ENCODE results near the gene CEP43. TPM values are rescaled to one million over a fixed set of nuclear protein-coding genes. Genes with fewer than 3 reads are reported as not detected.

CEP43 gene
- total RNA-seq, 2 donors from 2014 or later: 20.0 to 35.1 TPM

DNA sequence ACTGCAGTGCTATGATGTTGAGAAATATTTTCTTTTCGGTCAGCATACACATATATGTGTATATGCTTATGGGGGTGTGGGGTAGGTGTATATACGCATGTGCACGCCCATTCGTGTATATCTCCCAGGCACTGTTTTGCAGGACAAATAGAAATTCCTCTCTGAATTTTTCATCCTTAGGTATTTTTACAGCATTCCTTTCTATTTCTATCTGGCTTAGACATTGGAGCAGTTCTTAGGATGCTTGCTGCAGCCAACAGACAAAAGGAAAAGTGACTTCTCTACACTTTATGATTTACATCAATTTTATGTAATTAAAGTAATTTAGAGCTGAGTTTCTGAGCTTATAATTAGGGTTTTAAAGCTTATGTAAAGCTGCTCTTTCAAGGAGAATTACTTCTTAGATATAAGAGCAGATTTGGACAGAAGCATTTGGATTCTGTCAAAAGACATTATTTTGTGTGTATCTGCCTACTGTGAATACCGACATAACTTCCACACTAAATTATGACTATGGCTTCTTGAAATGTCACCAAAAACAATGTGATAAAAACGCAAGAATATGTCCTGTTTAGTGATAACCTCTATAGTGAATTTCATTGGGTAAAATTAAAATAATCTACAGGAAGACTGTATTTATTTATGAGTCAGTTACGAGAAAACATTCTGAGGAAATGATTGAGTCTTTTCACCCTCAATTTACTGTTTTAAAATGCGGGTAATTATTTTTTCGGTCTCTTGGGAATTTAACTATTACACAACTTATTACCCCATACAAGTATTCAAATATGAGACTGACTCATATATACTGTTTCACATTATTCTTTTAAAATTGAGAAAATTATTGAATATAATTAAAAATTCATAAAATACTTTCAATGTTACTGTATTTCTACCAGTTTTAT lies 21.3 kb upstream of the CEP43 start:
- no peaks in the 10 kb centered on the region for H3K27me3 Mint-ChIP-seq
- H3K4me3 Mint-ChIP-seq: no peak overlapping the region
- ATAC-seq (no peak), DNase-seq (ENCODE audit: low spot score) (no peak)
- H3K9me3 Mint-ChIP-seq: no peaks in the 10 kb centered on the region
- H3K4me1 Mint-ChIP-seq (ENCODE audit: low read depth in 2 of 2): no peaks in the 10 kb centered on the region
- no peaks in the 10 kb centered on the region for H3K36me3 Mint-ChIP-seq
- no peak overlapping the region for H3K27ac Mint-ChIP-seq

- DNase-seq (ENCODE audit: low spot score) (no peak), ATAC-seq (no peak)
- H3K9me3 Mint-ChIP-seq: no peaks in the 10 kb centered on the region
- H3K36me3 Mint-ChIP-seq: no peaks in the 10 kb centered on the region
- peaks cover 0 to 7% of the 10 kb centered on the region in 2 donors for H3K4me1 Mint-ChIP-seq (ENCODE audit: low read depth in 2 of 2)
- no peak overlapping the region for H3K27ac Mint-ChIP-seq
- no peak overlapping the region for H3K4me3 Mint-ChIP-seq
- no peaks in the 10 kb centered on the region for H3K27me3 Mint-ChIP-seq
Observed at GRCh38 chr6:166980738-166981137, 18.5 kb upstream of the CEP43 start.

DNA sequence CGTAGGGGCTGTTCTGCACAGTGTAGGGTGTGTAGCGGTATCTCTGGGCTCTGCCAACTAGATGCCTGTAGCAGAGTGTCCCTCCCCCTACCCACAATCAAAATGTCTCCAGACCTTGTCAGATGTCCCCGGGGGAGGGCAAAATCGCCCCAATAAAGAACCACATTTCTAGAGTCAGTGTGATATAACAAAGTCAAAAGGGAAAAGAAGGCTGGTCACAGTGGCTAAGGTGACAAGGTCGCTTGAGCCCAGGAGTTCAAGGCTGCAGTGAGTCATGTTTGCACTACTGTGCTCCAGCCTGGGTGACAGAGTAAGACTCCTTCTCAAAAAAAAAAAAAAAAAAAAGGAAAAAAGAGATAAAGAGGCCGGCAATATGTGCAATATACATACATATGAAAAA lies 11.7 kb upstream of the CEP43 start:
- Mint-ChIP-seq H3K4me1 (ENCODE audit: low read depth in 2 of 2) (peaks cover 0 to 31% of the 10 kb centered on the region in 2 donors), H3K4me3 (no peak overlapping the region), H3K36me3 (no peaks in the 10 kb centered on the region), H3K9me3 (no peaks in the 10 kb centered on the region), H3K27ac (no peak overlapping the region), H3K27me3 (no peaks in the 10 kb centered on the region)
- ATAC-seq (peak in 1 of 2 donors; percentile 81), DNase-seq (ENCODE audit: low spot score) (no peak)

GRCh38 chr6:166987930-166988329 lies 11.3 kb upstream of the CEP43 start:
- no peak overlapping the region for H3K4me3 Mint-ChIP-seq
- no peaks in the 10 kb centered on the region for H3K36me3 Mint-ChIP-seq
- no peaks in the 10 kb centered on the region for H3K27me3 Mint-ChIP-seq
- H3K4me1 Mint-ChIP-seq (ENCODE audit: low read depth in 2 of 2): peaks cover 0 to 31% of the 10 kb centered on the region in 2 donors
- H3K9me3 Mint-ChIP-seq: no peaks in the 10 kb centered on the region
- ATAC-seq (no peak), DNase-seq (ENCODE audit: low spot score) (no peak)
- H3K27ac Mint-ChIP-seq: no peak overlapping the region

DNA sequence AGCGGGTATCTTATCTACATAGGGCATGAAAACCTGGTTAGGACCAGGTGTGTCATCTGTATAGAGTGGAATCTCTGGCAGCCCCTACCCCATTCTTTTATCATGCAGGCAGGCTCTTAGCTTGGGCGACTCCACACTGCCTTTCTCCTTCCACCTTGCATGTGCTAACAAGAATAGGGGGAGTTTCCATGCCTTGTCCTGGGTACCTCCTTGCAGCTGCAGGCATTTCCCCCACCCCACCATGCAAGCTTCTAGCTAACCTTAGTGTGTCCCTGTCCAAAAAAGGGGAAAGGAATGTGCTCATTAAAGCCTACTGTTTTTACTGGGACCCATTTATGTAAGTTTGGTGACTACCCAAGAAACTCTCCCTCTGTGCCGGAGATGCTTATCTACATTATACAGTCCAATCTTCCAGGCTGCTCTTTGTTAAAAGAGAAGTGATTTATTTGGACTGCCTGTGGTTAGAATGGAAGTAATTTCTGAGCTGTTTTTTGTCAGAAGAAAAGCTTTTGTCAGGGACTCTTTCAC lies 10.5 kb upstream of the CEP43 start:
- Mint-ChIP-seq H3K9me3 (no peaks in the 10 kb centered on the region), H3K27ac (no peak overlapping the region), H3K36me3 (no peaks in the 10 kb centered on the region), H3K4me3 (no peak overlapping the region), H3K4me1 (ENCODE audit: low read depth in 2 of 2) (peaks cover 0 to 31% of the 10 kb centered on the region in 2 donors), H3K27me3 (no peaks in the 10 kb centered on the region)
- no peak for DNase-seq (ENCODE audit: low spot score)
- no peak for ATAC-seq

DNA sequence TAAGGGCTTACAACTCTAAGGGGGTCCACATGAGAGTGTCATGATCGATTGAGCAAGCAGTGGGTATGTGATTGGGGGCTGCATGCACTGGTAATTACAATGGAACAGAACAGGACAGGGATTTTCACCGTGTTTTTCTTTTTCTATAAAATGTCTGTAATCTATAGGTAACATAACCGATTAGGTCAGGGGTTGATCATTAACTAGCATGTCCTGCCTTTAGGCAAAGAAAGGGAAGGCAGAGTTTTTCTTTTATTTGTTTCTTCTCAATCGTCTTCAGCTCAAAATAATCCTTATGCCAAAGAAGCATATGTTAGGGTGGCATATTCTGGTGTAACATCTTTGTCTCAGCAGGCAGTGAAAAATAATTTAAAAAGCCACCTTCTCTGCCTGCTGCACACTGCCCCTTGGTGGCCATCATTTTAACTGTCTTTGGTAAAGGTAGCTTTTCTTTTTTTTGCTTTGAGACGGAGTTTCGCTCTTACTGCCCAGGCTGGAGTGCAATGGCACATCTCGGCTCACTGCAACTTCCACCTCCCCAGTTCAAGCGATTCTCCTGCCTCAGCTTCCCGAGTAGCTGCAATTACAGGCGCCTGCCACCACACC lies 9.7 kb upstream of the CEP43 start:
- H3K4me1 Mint-ChIP-seq (ENCODE audit: low read depth in 2 of 2): peaks cover under 1 to 31% of the 10 kb centered on the region in 2 donors
- H3K9me3 Mint-ChIP-seq: no peaks in the 10 kb centered on the region
- H3K4me3 Mint-ChIP-seq: no peak overlapping the region
- ATAC-seq: peak; percentile 73 to 81
- H3K36me3 Mint-ChIP-seq: peaks cover under 1% of the 10 kb centered on the region
- no peak for DNase-seq (ENCODE audit: low spot score)
- no peak overlapping the region for H3K27ac Mint-ChIP-seq
- H3K27me3 Mint-ChIP-seq: no peaks in the 10 kb centered on the region

DNA sequence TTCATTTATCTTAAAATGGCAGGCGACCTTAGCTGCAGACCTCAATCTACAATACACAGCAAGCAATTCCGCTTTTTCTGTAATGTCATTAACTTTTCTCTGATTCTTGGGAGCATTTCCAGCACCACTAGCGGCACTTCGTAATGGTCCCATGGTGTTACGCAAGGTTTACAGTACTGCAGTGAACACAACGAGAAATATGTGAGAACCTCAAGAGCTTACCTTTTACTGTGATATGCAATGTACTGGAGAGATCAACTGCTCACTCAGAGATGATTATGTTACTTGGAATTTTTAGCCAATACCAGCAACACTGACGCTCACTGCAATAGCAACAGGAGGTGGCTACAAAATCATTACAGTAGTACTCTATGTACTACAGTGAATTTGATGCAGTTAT lies 2.8 kb upstream of the CEP43 start:
- Mint-ChIP-seq H3K4me1 (ENCODE audit: low read depth in 2 of 2) (peaks cover 17 to 27% of the 10 kb centered on the region in 2 donors), H3K4me3 (peak overlapping the region; percentile 19), H3K9me3 (no peaks in the 10 kb centered on the region)

DNA sequence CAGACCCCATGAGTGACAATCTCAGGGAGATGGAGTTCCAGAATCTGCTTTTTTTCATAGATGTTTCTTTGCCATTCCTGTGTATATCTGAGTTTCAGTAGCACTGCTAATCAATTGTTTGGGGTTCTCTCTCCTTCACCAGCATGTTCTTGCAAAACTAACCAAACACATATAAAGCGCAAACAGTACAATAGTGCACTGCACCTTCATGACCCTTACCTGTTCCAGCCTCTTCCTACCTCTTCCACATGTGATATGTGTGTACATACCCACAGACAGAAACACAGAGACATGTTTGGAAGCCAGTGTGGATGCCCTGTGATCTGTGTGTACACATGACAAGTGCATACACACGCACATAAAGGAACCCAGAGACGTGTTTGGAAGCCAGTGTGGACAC lies 1.8 kb upstream of the CEP43 start:
- H3K27me3 Mint-ChIP-seq: no peaks in the 10 kb centered on the region
- peaks cover 14 to 32% of the 10 kb centered on the region in 2 donors for H3K4me1 Mint-ChIP-seq (ENCODE audit: low read depth in 2 of 2)
- peaks cover 14% of the 10 kb centered on the region for H3K36me3 Mint-ChIP-seq
- DNase-seq (ENCODE audit: low spot score) (no peak), ATAC-seq (no peak)
- H3K27ac Mint-ChIP-seq: peak overlapping the region in 1 of 2 donors; percentile 7
- peak overlapping the region; percentile 84 for H3K4me3 Mint-ChIP-seq
- no peaks in the 10 kb centered on the region for H3K9me3 Mint-ChIP-seq

More for the DNA sequence above, 2.8 kb upstream of the CEP43 start:
- H3K27ac Mint-ChIP-seq: no peak overlapping the region
- H3K27me3 Mint-ChIP-seq: no peaks in the 10 kb centered on the region
- peaks cover 13% of the 10 kb centered on the region for H3K36me3 Mint-ChIP-seq
- DNase-seq (ENCODE audit: low spot score) (no peak), ATAC-seq (no peak)

DNA sequence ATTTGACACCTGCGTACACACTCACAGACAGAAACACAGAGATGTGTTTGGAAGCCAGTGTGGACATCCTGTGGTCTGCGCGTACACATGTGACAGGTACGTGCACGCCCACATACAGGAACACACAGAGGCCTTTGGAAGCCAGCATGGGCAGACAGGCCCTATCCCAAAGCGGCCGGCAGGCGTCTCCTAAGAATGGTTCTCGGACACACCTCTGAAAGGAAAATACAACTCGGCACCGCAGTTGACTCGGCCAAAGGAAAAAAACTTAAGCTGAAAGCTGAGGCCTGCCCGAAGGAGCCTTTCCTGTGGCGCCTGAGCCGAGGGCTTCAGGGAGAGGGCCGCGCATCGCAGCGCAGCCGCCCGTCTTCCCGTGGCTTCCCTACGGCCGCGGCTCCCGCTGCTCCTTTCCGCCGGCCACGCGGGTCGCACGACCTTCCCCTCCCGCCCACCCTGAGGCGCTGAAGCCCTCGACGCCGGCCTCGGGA lies 1.4 kb upstream of the CEP43 start:
- peak overlapping the region; percentile 84 for H3K4me3 Mint-ChIP-seq
- DNase-seq (ENCODE audit: low spot score) (no peak), ATAC-seq (no peak)
- no peaks in the 10 kb centered on the region for H3K27me3 Mint-ChIP-seq
- H3K27ac Mint-ChIP-seq: peak overlapping the region in 1 of 2 donors; percentile 7
- peaks cover 14 to 32% of the 10 kb centered on the region in 2 donors for H3K4me1 Mint-ChIP-seq (ENCODE audit: low read depth in 2 of 2)
- peaks cover 14% of the 10 kb centered on the region for H3K36me3 Mint-ChIP-seq
- H3K9me3 Mint-ChIP-seq: no peaks in the 10 kb centered on the region

DNA sequence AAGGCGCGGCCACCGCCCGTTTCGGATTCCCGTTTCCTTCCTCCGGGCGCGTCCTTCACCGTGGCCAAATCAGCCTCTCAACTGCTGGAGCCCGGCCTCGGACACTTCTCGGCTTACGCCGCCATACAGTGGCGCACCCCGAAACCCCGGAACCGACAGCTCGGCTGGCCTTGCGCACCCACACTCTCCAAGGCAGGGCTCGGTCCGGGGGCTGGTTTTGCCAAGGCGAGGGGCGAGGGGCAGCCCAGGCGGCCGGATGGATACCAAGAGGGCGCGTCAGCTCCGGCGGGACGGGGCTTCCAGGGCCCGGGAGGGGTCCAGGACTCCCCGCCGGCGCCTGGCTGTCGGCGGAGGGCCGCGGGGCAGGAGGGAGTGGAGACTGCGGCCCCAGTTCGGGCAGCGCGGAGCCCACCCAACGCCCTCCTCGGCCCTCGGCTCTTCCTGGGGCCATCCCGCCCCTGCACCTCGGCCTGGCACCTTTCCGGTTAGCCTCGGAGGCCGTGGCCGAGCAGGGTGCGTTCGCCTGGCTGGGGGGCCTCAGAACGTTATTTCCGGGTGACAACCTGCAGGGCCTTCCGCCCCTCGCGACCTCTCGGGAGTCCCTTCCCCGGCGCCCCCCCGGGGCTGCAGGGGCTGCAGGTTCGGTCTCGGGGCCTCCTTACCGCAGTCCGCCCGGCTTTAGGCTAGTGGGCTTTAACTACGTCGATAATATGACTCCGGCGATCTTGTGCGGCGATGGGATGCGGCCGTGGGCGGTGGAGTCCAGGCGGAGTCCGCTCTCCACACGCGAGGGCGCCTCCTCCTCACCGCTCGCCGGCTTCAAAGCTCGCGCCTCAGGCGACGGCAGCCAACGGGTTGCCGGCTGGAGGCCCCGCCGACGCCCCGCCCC lies 697 bp upstream of the CEP43 start:
- Mint-ChIP-seq H3K4me3 (peak overlapping the region; percentile 84), H3K27ac (peak overlapping the region in 1 of 2 donors; percentile 15), H3K36me3 (peaks cover 14% of the 10 kb centered on the region), H3K4me1 (ENCODE audit: low read depth in 2 of 2) (peaks cover 14 to 32% of the 10 kb centered on the region in 2 donors), H3K9me3 (no peaks in the 10 kb centered on the region), H3K27me3 (no peaks in the 10 kb centered on the region)
- DNase-seq (ENCODE audit: low spot score) (peak; percentile 61), ATAC-seq (peak; percentile 7 to 25)

DNA sequence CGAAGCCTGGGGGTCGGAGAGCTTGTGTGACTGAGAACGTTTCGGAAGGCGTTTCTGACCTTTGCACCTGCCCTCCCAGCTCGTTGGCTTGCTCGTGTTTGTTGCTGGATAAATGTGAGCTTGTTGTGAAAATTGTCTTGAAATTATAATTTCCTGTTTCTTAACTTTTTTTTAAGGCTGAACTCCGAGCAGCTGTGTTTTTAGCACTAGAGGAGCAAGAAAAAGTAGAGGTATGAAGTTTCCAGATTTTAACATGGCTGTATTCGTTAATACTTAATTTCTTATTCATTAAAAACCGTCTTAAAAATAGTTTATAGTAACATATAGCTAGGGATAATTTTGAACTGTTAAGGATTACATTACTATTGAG lies 672 bp downstream of the CEP43 start:
- peaks cover 10% of the 10 kb centered on the region for H3K36me3 Mint-ChIP-seq
- H3K27ac Mint-ChIP-seq: peak overlapping the region; percentile 1 to 71
- ATAC-seq: no peak
- no peaks in the 10 kb centered on the region for H3K9me3 Mint-ChIP-seq
- DNase-seq (ENCODE audit: low spot score): no peak
- peaks cover 14 to 28% of the 10 kb centered on the region in 2 donors for H3K4me1 Mint-ChIP-seq (ENCODE audit: low read depth in 2 of 2)
- H3K27me3 Mint-ChIP-seq: no peaks in the 10 kb centered on the region
- H3K4me3 Mint-ChIP-seq: peak overlapping the region; percentile 77

GRCh38 chr6:167000759-167001158 lies 1.6 kb downstream of the CEP43 start:
- H3K36me3 Mint-ChIP-seq: peaks cover 11% of the 10 kb centered on the region
- no peaks in the 10 kb centered on the region for H3K9me3 Mint-ChIP-seq
- ATAC-seq (no peak), DNase-seq (ENCODE audit: low spot score) (no peak)
- no peaks in the 10 kb centered on the region for H3K27me3 Mint-ChIP-seq
- peak overlapping the region; percentile 1 to 2 for H3K27ac Mint-ChIP-seq
- H3K4me3 Mint-ChIP-seq: peak overlapping the region; percentile 77
- peaks cover 14 to 27% of the 10 kb centered on the region in 2 donors for H3K4me1 Mint-ChIP-seq (ENCODE audit: low read depth in 2 of 2)
